ENCODE results near the gene FAM180B.

FAM180B gene

GRCh38 chr11:47593492-47593933 lies 7.0 kb downstream of the FAM180B start:
- no peaks in the 10 kb centered on the region for H3K79me2 ChIP-seq (ENCODE audit: insufficient read depth, low read length)
- H3K36me3 ChIP-seq (ENCODE audit: low read length) = no peaks in the 10 kb centered on the region
- no peak overlapping the region for H3K27ac ChIP-seq (ENCODE audit: low read depth, low read length)
- H4K20me1 ChIP-seq (ENCODE audit: low read depth, low read length) = no peaks in the 10 kb centered on the region
- TF ChIP-seq EZH2phosphoT487 (conservative IDR thresholded peaks at IDR 0.05; ENCODE audit: low read length) = no peak
- TF ChIP-seq, protein P1, sequence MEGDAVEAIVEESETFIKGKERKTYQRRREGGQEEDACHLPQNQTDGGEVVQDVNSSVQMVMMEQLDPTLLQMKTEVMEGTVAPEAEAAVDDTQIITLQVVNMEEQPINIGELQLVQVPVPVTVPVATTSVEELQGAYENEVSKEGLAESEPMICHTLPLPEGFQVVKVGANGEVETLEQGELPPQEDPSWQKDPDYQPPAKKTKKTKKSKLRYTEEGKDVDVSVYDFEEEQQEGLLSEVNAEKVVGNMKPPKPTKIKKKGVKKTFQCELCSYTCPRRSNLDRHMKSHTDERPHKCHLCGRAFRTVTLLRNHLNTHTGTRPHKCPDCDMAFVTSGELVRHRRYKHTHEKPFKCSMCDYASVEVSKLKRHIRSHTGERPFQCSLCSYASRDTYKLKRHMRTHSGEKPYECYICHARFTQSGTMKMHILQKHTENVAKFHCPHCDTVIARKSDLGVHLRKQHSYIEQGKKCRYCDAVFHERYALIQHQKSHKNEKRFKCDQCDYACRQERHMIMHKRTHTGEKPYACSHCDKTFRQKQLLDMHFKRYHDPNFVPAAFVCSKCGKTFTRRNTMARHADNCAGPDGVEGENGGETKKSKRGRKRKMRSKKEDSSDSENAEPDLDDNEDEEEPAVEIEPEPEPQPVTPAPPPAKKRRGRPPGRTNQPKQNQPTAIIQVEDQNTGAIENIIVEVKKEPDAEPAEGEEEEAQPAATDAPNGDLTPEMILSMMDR (IDR thresholded peaks at IDR 0.05; ENCODE audit: insufficient read depth, low read length, poor library complexity, severe bottlenecking) = no peak
- no peaks in the 10 kb centered on the region for H3K27me3 ChIP-seq (ENCODE audit: low read length)
- no peak overlapping the region for H3K4me2 ChIP-seq (ENCODE audit: low read depth, low read length, poor library complexity, severe bottlenecking)
- no peaks in the 10 kb centered on the region for H3K9me3 ChIP-seq (ENCODE audit: insufficient read depth, low read length)
- H3K9ac ChIP-seq (ENCODE audit: low read length) = no peak overlapping the region
- no peak overlapping the region for H3K4me3 ChIP-seq (ENCODE audit: insufficient read depth, low read length, poor library complexity, severe bottlenecking)
- no peak overlapping the region for H2AFZ ChIP-seq (ENCODE audit: low read depth, low read length, severe bottlenecking)
- no peaks in the 10 kb centered on the region for H3K9me2 ChIP-seq (replicated peaks; ENCODE audit: insufficient read depth, low read length)
- H3F3A ChIP-seq (ENCODE audit: insufficient read depth) = no peaks in the 10 kb centered on the region

DNA sequence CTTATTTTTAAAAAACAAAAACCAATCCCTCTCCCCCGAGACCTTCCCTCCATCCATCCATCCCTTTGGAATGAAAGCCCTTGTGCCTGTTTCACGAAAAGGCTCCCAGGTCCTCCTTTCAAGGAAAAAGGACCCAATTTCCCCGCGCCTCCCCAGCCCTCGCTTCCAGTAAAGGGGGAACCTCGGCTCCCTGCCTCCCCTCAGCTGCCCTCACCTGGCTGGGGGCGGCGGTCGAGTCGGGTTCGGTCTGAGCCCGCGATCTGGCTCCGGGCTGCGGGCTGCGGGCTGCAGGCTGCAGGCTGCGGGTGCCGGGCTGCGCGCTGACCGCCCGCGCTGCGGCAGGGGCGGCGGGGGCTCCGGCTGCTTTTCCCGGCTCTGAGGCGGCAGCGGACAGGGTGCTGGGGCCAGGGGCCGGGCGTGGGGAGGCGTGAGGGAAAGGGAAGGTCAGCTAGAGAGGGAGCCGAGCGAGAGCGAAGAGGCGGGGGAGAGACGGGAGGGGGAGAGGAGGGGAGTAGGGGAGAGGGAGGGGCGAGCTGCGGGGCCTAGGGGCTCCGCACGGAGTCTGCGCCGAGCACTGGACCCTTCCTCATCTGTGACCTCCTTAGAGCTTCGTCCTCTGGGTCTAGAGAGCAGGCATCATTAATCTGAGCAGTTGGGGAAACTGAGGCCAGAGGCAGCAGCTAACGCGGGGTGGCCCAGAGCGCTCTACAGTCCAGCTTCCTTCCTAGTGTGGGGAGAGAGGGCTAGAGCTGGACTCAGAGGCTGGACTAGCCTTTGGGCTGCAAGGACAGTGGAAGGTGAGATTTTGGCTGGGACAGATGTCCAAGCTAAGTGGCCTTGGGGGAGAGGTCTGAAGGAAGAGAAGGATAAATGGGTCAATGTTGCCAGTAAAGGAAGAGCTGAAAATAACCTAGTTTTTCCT lies 7.7 kb downstream of the FAM180B start, which contains the start of gene C1QTNF4:
Gene C1QTNF4 (minus strand): TSS at position 478 of the 922 bp plus-strand sequence. CDS start 3,601 bp downstream, outside the sequence.
- Histone ChIP-seq H3K36me3 (ENCODE audit: low read length) (no peaks in the 10 kb centered on the region), H3F3A (ENCODE audit: insufficient read depth) (no peaks in the 10 kb centered on the region), H3K9ac (ENCODE audit: low read length) (no peak within 1 kb of the TSS), H3K9me3 (ENCODE audit: insufficient read depth, low read length) (no peaks in the 10 kb centered on the region), H3K9me2 (replicated peaks; ENCODE audit: insufficient read depth, low read length) (no peaks in the 10 kb centered on the region), H3K27me3 (ENCODE audit: low read length) (no peaks in the 10 kb centered on the region), H3K4me3 (ENCODE audit: insufficient read depth, low read length, poor library complexity, severe bottlenecking) (no peak within 1 kb of the TSS), H3K4me2 (ENCODE audit: low read depth, low read length, poor library complexity, severe bottlenecking) (no peak within 1 kb of the TSS), H4K20me1 (ENCODE audit: low read depth, low read length) (no peaks in the 10 kb centered on the region), H3K27ac (ENCODE audit: low read depth, low read length) (no peak within 1 kb of the TSS), H2AFZ (ENCODE audit: low read depth, low read length, severe bottlenecking) (no peak within 1 kb of the TSS), H3K79me2 (ENCODE audit: insufficient read depth, low read length) (no peaks in the 10 kb centered on the region)
- no peak for TF ChIP-seq EZH2phosphoT487 (conservative IDR thresholded peaks at IDR 0.05; ENCODE audit: low read length)
- TF ChIP-seq, protein P1 (IDR thresholded peaks at IDR 0.05; ENCODE audit: insufficient read depth, low read length, poor library complexity, severe bottlenecking) = no peak

GRCh38 chr11:47595029-47595428 lies 8.6 kb downstream of the FAM180B start:
- no peak overlapping the region for H2AFZ ChIP-seq (ENCODE audit: low read depth, low read length, severe bottlenecking)
- no peaks in the 10 kb centered on the region for H3K36me3 ChIP-seq (ENCODE audit: low read length)
- H3K4me2 ChIP-seq (ENCODE audit: low read depth, low read length, poor library complexity, severe bottlenecking) = no peak overlapping the region
- no peak overlapping the region for H3K9ac ChIP-seq (ENCODE audit: low read length)
- H3K27ac ChIP-seq (ENCODE audit: low read depth, low read length) = no peak overlapping the region
- no peaks in the 10 kb centered on the region for H3K9me2 ChIP-seq (replicated peaks; ENCODE audit: insufficient read depth, low read length)
- H3F3A ChIP-seq (ENCODE audit: insufficient read depth) = no peaks in the 10 kb centered on the region
- H3K79me2 ChIP-seq (ENCODE audit: insufficient read depth, low read length) = no peaks in the 10 kb centered on the region
- no peaks in the 10 kb centered on the region for H3K9me3 ChIP-seq (ENCODE audit: insufficient read depth, low read length)
- H3K4me3 ChIP-seq (ENCODE audit: insufficient read depth, low read length, poor library complexity, severe bottlenecking) = no peak overlapping the region
- H4K20me1 ChIP-seq (ENCODE audit: low read depth, low read length) = no peaks in the 10 kb centered on the region
- TF ChIP-seq, protein P1 (IDR thresholded peaks at IDR 0.05; ENCODE audit: insufficient read depth, low read length, poor library complexity, severe bottlenecking) = no peak
- TF ChIP-seq EZH2phosphoT487 (conservative IDR thresholded peaks at IDR 0.05; ENCODE audit: low read length) = no peak
- no peaks in the 10 kb centered on the region for H3K27me3 ChIP-seq (ENCODE audit: low read length)
